ENCODE measurements around the gene GSTA1.
"Not testable (repeated sequence)": the region's sequence is repeated elsewhere in the genome, so short reads cannot be mapped to it uniquely, and the experiment has no call there.

- TF ChIP-seq POLR2A, CTCF (IDR thresholded peaks at IDR 0.05): not testable (repeated sequence)
Observed at GRCh38 chr6:52782209-52782608, 21.4 kb downstream of the GSTA1 start.

Measured in uterus (tissue), 2 donors.